Right lobe of liver (tissue), 4 donors: ENCODE results near the gene AURKA.

Experiments used
- POLR2A ChIP-seq: fragments of 450-650 bp; IDR thresholded peaks from one replicate; pipeline ENCODE4 v1.6.1; 2017; ENCODE audit warnings: antibody characterized with exemption, mild to moderate bottlenecking
- TF ChIP-seq, protein P1 (sequence below), 4 donors: fragments of 200-600 bp in 3 of 4; fragments of 450-650 bp in 1 of 4; IDR thresholded peaks; one replicate each; pipeline versions ENCODE4 v1.5.1 to v1.8.0; 2016 to 2022; ENCODE audit warnings: antibody characterized with exemption in 4 of 4, mild to moderate bottlenecking in 2 of 4
- donor health status: DM: no; HTN: no; CAD: no.
- donor health status: DM: no; HTN: no; CAD: no.
- donor health status: DM: no; HTN: yes; CAD: no.

DNA sequence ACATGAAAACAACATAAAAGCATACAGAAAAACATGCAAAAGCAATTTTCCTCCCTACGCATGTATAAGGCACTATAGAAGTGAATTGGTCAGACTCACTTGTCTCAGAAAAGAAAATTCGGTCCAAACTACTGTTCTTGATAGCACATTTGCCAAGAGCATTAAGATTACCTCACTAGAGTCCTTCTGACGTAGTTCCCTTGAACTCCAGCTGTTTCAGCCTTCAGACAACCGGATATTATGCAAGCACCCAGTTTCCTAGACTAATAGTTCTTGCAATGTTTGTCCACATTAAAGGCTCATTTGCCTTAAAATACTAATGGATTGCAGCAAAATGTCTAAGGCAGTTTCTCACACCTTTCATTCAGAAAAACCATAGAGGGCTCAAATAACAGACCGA is 17.5 kb upstream of the AURKA start:
- TF ChIP-seq, protein P1, sequence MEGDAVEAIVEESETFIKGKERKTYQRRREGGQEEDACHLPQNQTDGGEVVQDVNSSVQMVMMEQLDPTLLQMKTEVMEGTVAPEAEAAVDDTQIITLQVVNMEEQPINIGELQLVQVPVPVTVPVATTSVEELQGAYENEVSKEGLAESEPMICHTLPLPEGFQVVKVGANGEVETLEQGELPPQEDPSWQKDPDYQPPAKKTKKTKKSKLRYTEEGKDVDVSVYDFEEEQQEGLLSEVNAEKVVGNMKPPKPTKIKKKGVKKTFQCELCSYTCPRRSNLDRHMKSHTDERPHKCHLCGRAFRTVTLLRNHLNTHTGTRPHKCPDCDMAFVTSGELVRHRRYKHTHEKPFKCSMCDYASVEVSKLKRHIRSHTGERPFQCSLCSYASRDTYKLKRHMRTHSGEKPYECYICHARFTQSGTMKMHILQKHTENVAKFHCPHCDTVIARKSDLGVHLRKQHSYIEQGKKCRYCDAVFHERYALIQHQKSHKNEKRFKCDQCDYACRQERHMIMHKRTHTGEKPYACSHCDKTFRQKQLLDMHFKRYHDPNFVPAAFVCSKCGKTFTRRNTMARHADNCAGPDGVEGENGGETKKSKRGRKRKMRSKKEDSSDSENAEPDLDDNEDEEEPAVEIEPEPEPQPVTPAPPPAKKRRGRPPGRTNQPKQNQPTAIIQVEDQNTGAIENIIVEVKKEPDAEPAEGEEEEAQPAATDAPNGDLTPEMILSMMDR (IDR thresholded peaks at IDR 0.05): no peak
- TF ChIP-seq POLR2A: no peak
